ENCODE measurements around the gene PAM. TPM values are rescaled to one million over a fixed set of nuclear protein-coding genes. Genes with fewer than 3 reads are reported as not detected.

PAM gene
- polyA plus RNA-seq, 1 donor (not counting 4 experiments of a cell fraction or from before 2014, with no cell fraction given): 149 TPM

GRCh38 chr5:102927007-102927406 is 171.9 kb downstream of the PAM start:
- dilution Hi-C loops (cut with MboI; ENCODE audit: extremely low pct_ligation_motif_present, low sequenced_read_pairs): no loop called here
- Histone ChIP-seq H3K4me3 (ENCODE audit: control insufficient read depth in 2 of 3, extremely low read depth in 1 of 3, insufficient read depth in 2 of 3, low read depth in 1 of 3, low read length in 3 of 3) (no peak overlapping the region), H3K4me2 (ENCODE audit: control insufficient read depth, extremely low read depth, insufficient read depth, low read depth, low read length) (no peak overlapping the region), H3K36me3 (ENCODE audit: control insufficient read depth in 2 of 2, extremely low read depth in 1 of 2, insufficient read depth in 2 of 2, low read length in 2 of 2) (peaks cover 0 to 7% of the 10 kb centered on the region in 2 experiments), H3K27me3 (ENCODE audit: control insufficient read depth, extremely low read depth, insufficient read depth, low read length) (no peaks in the 10 kb centered on the region), H3K79me2 (ENCODE audit: control insufficient read depth, insufficient read depth, low read length) (no peaks in the 10 kb centered on the region), H3K4me1 (ENCODE audit: control insufficient read depth, extremely low read depth, insufficient read depth, low read length) (no peaks in the 10 kb centered on the region), H3K9me3 (ENCODE audit: control insufficient read depth, low read depth, low read length) (no peaks in the 10 kb centered on the region), H3K9ac (ENCODE audit: control insufficient read depth, extremely low read depth, insufficient read depth, low read length) (no peak overlapping the region), H4K20me1 (ENCODE audit: control insufficient read depth, extremely low read depth, insufficient read depth, low read length) (no peaks in the 10 kb centered on the region), H2AFZ (ENCODE audit: control insufficient read depth, low read length) (no peak overlapping the region), H3K27ac (ENCODE audit: control insufficient read depth, insufficient read depth, low read length) (no peak overlapping the region), H3K9me1 (ENCODE audit: control insufficient read depth, extremely low read depth, insufficient read depth, low read length) (no peaks in the 10 kb centered on the region)
- FAIRE-seq (peak; percentile 17), DNase-seq (ENCODE audit: low read depth, low spot score) (no peak)
- TF ChIP-seq CTCF (optimal IDR thresholded peaks at IDR 0.05 in 1 of 3, IDR thresholded peaks at IDR 0.05 in 1 of 3, conservative IDR thresholded peaks at IDR 0.05 in 1 of 3; ENCODE audit: extremely low read depth in 1 of 3, insufficient read depth in 2 of 3, low read length in 3 of 3) (no peak), EZH2 (IDR thresholded peaks at IDR 0.05; ENCODE audit: low read length) (no peak)

GRCh38 chr5:102930244-102930643 is 175.1 kb downstream of the PAM start:
- H3K9me3 ChIP-seq (ENCODE audit: control insufficient read depth, low read depth, low read length): no peaks in the 10 kb centered on the region
- no peaks in the 10 kb centered on the region for H4K20me1 ChIP-seq (ENCODE audit: control insufficient read depth, extremely low read depth, insufficient read depth, low read length)
- dilution Hi-C loops (cut with MboI; ENCODE audit: extremely low pct_ligation_motif_present, low sequenced_read_pairs): no loop called here
- H2AFZ ChIP-seq (ENCODE audit: control insufficient read depth, low read length): no peak overlapping the region
- no peaks in the 10 kb centered on the region for H3K9me1 ChIP-seq (ENCODE audit: control insufficient read depth, extremely low read depth, insufficient read depth, low read length)
- H3K79me2 ChIP-seq (ENCODE audit: control insufficient read depth, insufficient read depth, low read length): no peaks in the 10 kb centered on the region
- H3K9ac ChIP-seq (ENCODE audit: control insufficient read depth, extremely low read depth, insufficient read depth, low read length): no peak overlapping the region
- TF ChIP-seq EZH2 (IDR thresholded peaks at IDR 0.05; ENCODE audit: low read length): no peak
- no peak for TF ChIP-seq CTCF (optimal IDR thresholded peaks at IDR 0.05 in 1 of 3, IDR thresholded peaks at IDR 0.05 in 1 of 3, conservative IDR thresholded peaks at IDR 0.05 in 1 of 3; ENCODE audit: extremely low read depth in 1 of 3, insufficient read depth in 2 of 3, low read length in 3 of 3)
- no peaks in the 10 kb centered on the region for H3K4me1 ChIP-seq (ENCODE audit: control insufficient read depth, extremely low read depth, insufficient read depth, low read length)
- peaks cover 0 to 7% of the 10 kb centered on the region in 2 experiments for H3K36me3 ChIP-seq (ENCODE audit: control insufficient read depth in 2 of 2, extremely low read depth in 1 of 2, insufficient read depth in 2 of 2, low read length in 2 of 2)
- FAIRE-seq (peak; percentile 13), DNase-seq (ENCODE audit: low read depth, low spot score) (no peak)
- no peak overlapping the region for H3K4me3 ChIP-seq (ENCODE audit: control insufficient read depth in 2 of 3, extremely low read depth in 1 of 3, insufficient read depth in 2 of 3, low read depth in 1 of 3, low read length in 3 of 3)
- no peaks in the 10 kb centered on the region for H3K27me3 ChIP-seq (ENCODE audit: control insufficient read depth, extremely low read depth, insufficient read depth, low read length)
- no peak overlapping the region for H3K4me2 ChIP-seq (ENCODE audit: control insufficient read depth, extremely low read depth, insufficient read depth, low read depth, low read length)
- no peak overlapping the region for H3K27ac ChIP-seq (ENCODE audit: control insufficient read depth, insufficient read depth, low read length)
